IMR-90 (cell line): ENCODE results near the gene AREL1. TPM values are rescaled to one million over a fixed set of nuclear protein-coding genes. Genes with fewer than 3 reads are reported as not detected.

Source experiments
- ATAC-seq: fragments of 200-7000 bp; cut with Tn5 transposase; 2 replicates; pipeline ENCODE4 v1.9.1; 2020; ENCODE audit warnings: low read depth, mild to moderate bottlenecking, moderate library complexity
- BruUV-seq: library from RNA; stranded (reverse); fragments of 400-500 nt; replicated peaks from 2 replicates; lab custom pipeline; 2021; lab: Mats Ljungman, UMichigan
- CTCF ChIA-PET: fragments of 300-600 bp; formaldehyde crosslinking; extraction: SDS; loops from one replicate; lab custom pipeline; 2021; ENCODE audit warnings: antibody characterized with exemption; lab: Yijun Ruan, JAX
- POLR2A ChIA-PET: fragments of 300-600 bp; sonication (Branson Sonifier 250); formaldehyde crosslinking; loops from one replicate; lab custom pipeline; 2022; ENCODE audit warnings: antibody characterized with exemption; ENCODE audit not compliant: unreplicated experiment; lab: Charles Lee
- DNase-seq: peaks from one replicate; pipeline ENCODE4 v3.0.0; 2013
- H2AFZ ChIP-seq: replicated peaks from 2 replicates; pipeline ENCODE3; 2013; ENCODE audit warnings: low read length, mild to moderate bottlenecking; ENCODE audit not compliant: poor library complexity
- H2AK5ac ChIP-seq: 2 replicates; pipeline ENCODE4 v1.6.1; 2013; ENCODE audit warnings: low read depth, low read length, inconsistent platforms
- H2AK9ac ChIP-seq: replicated peaks from 2 replicates; pipeline ENCODE3; 2013; ENCODE audit warnings: mild to moderate bottlenecking, low read depth, low read length, moderate library complexity; ENCODE audit not compliant: poor library complexity
- H2BK120ac ChIP-seq: 2 replicates; pipeline ENCODE4 v1.6.1; 2013; ENCODE audit warnings: low read depth, low read length, inconsistent platforms
- H2BK15ac ChIP-seq: 3 replicates; pipeline ENCODE4 v1.6.1; 2013; ENCODE audit warnings: low read depth, low read length, inconsistent platforms
- H2BK20ac ChIP-seq: 2 replicates; pipeline ENCODE4 v1.6.1; 2013; ENCODE audit warnings: low read depth, mild to moderate bottlenecking, inconsistent platforms, low read length, moderate library complexity
- H2BK5ac ChIP-seq: 2 replicates; pipeline ENCODE4 v1.6.1; 2013; ENCODE audit warnings: mild to moderate bottlenecking, low read depth, low read length, inconsistent platforms; ENCODE audit not compliant: poor library complexity, severe bottlenecking
- H3K14ac ChIP-seq: replicated peaks from 2 replicates; pipeline ENCODE4 v1.6.1; 2013; ENCODE audit warnings: low read depth, low read length, inconsistent platforms
- H3K18ac ChIP-seq: 2 replicates; pipeline ENCODE4 v1.6.1; 2013; ENCODE audit warnings: low read depth, low read length, control low read depth
- H3K23ac ChIP-seq: 2 replicates; pipeline ENCODE4 v1.6.1; 2013; ENCODE audit warnings: low read depth, low read length, inconsistent platforms
- H3K27ac ChIP-seq: 2 replicates; pipeline ENCODE4 v1.5.1; 2013; ENCODE audit warnings: mild to moderate bottlenecking, control low read depth, low read length; ENCODE audit not compliant: insufficient read depth
- H3K27me3 ChIP-seq: 2 replicates; pipeline ENCODE4 v1.6.1; 2013; ENCODE audit warnings: low read length; ENCODE audit not compliant: control insufficient read depth, insufficient read depth
- H3K36me3 ChIP-seq: 2 replicates; pipeline ENCODE4 v1.6.1; 2013; ENCODE audit warnings: low read length, mixed read lengths; ENCODE audit not compliant: control insufficient read depth, insufficient read depth
- H3K4ac ChIP-seq: 2 replicates; pipeline ENCODE4 v1.6.1; 2013; ENCODE audit warnings: low read depth, low read length, inconsistent platforms
- H3K4me1 ChIP-seq: 2 replicates; pipeline ENCODE4 v1.6.1; 2013; ENCODE audit warnings: low read length, mixed read lengths; ENCODE audit not compliant: control insufficient read depth, insufficient read depth
- H3K4me2 ChIP-seq: 2 replicates; pipeline ENCODE4 v1.6.1; 2013; ENCODE audit warnings: low read depth, mild to moderate bottlenecking, control low read depth, low read length, moderate library complexity
- H3K4me3 ChIP-seq: 2 replicates; pipeline ENCODE4 v1.5.1; 2013; ENCODE audit warnings: low read depth, mild to moderate bottlenecking, control low read depth, low read length, moderate library complexity; ENCODE audit not compliant: insufficient read depth
- H3K56ac ChIP-seq: 2 replicates; pipeline ENCODE4 v1.6.1; 2013; ENCODE audit warnings: low read length, inconsistent platforms; ENCODE audit not compliant: insufficient read depth; ENCODE audit errors: extremely low read depth
- H3K79me1 ChIP-seq, 2 experiments: 2 replicates each; pipeline ENCODE4 v1.6.1; 2013; ENCODE audit warnings: low read length in 2 of 2, inconsistent platforms in 1 of 2, low read depth in 1 of 2
- H3K9ac ChIP-seq: 2 replicates; pipeline ENCODE4 v1.6.1; 2013; ENCODE audit warnings: low read depth, low read length, control low read depth
- H3K9me1 ChIP-seq: 2 replicates; pipeline ENCODE4 v1.6.1; 2013; ENCODE audit warnings: low read length, inconsistent platforms; ENCODE audit not compliant: insufficient read depth
- H3K9me3 ChIP-seq: 2 replicates; pipeline ENCODE4 v1.6.1; 2013; ENCODE audit warnings: low read length; ENCODE audit not compliant: control insufficient read depth, insufficient read depth
- H4K20me1 ChIP-seq: 2 replicates; pipeline ENCODE4 v1.6.1; 2013; ENCODE audit warnings: low read length, inconsistent platforms; ENCODE audit not compliant: insufficient read depth
- H4K5ac ChIP-seq: 2 replicates; pipeline ENCODE4 v1.6.1; 2013; ENCODE audit warnings: mild to moderate bottlenecking, low read depth, low read length, control low read depth
- H4K8ac ChIP-seq, 2 experiments: 2 replicates each; pipeline ENCODE4 v1.6.1; 2013; ENCODE audit warnings: low read depth in 2 of 2, low read length in 2 of 2, control low read depth in 1 of 2, inconsistent platforms in 1 of 2
- H4K91ac ChIP-seq: 2 replicates; pipeline ENCODE4 v1.6.1; 2013; ENCODE audit warnings: low read depth, low read length, inconsistent platforms; ENCODE audit not compliant: insufficient read depth
- ELK1 ChIP-seq: fragments of 150-350 bp; IDR thresholded peaks from 2 replicates; pipeline ENCODE4 v1.6.1; 2016; ENCODE audit warnings: low read depth, mild to moderate bottlenecking, low read length, moderate library complexity, borderline replicate concordance
- WGBS, 2 experiments: methylation state at CpG; one replicate each; pipeline versions ENCODE4 v1.1.5 to v1.1.7; 2013; ENCODE audit warnings: missing lambda C conversion rate in 2 of 2; ENCODE audit not compliant: insufficient read length in 1 of 2; ENCODE audit errors: extremely low coverage in 2 of 2; 5-methylcytosine and 5-hydroxymethylcytosine counted together
- dilution Hi-C: fragments of 300-500 bp; cut with HindIII; formaldehyde crosslinking; loops from one replicate; pipeline ENCODE4 v1.14.3; 2018; ENCODE audit warnings: low sequenced_read_pairs; ENCODE audit not compliant: unreplicated experiment
- in situ Hi-C: fragments of 300-500 bp; cut with MboI; formaldehyde crosslinking; loops from 3 replicates; pipeline ENCODE4 v1.14.3; 2019; ENCODE audit warnings: low sequenced_read_pairs, inconsistent platforms, mixed read lengths
- intact Hi-C: fragments of 100-400 bp; cut with micrococcal nuclease; formaldehyde crosslinking; loops from 2 replicates; pipeline ENCODE4 v1.10.0; 2022
- polyA plus RNA-seq, 3 experiments: library from polyadenylated mRNA; depleted of rRNA; stranded (reverse); fragments of >200 nt; gene quantifications; 2 replicates each; pipeline ENCODE4 v1.2.3, GENCODE V29; 2012; ENCODE audit warnings: low replicate concordance in 1 of 3
- total RNA-seq: library from RNA; depleted of rRNA; stranded (reverse); fragments of >200 nt; gene quantifications from 2 replicates; pipeline ENCODE4 v1.2.3, GENCODE V29; 2012

The AREL1 gene
- total and polyA plus RNA-seq, 2 of the 4 experiments (the other 2 are of a cell fraction) = 30.0 to 39.3 TPM

GRCh38 chr14:74613211-74613914, 99.5 kb downstream of the AREL1 start:
- Histone ChIP-seq H2AK9ac (peak overlapping the region; percentile 52), H4K8ac (peak overlapping the region in 1 of 2 experiments; percentile 36; a peak in 3 of 4 replicates), H3K4me1 (peaks cover 27% of the 10 kb centered on the region), H3K27ac (no peak overlapping the region), H2BK20ac (peak overlapping the region; percentile 72), H3K79me1 (peaks cover 0 to 63% of the 10 kb centered on the region in 2 experiments; a peak in 2 of 4 replicates), H2BK15ac (peak overlapping the region; percentile 79; the same call in 2 of the 3 replicates), H3K9me3 (no peaks in the 10 kb centered on the region), H3K14ac (peak overlapping the region; percentile 31; the same call in 1 of the 2 replicates), H3K4me2 (no peak overlapping the region), H2BK5ac (peak overlapping the region; percentile 14), H3K9me1 (peaks cover 38% of the 10 kb centered on the region), H2AFZ (peak overlapping the region; percentile 18), H2AK5ac (peak overlapping the region; percentile 77), H3K27me3 (no peaks in the 10 kb centered on the region), H3K18ac (0 out of 2 replicates have a peak overlapping the region, but pooled peaks have one; percentile 3), H4K20me1 (peaks cover 11% of the 10 kb centered on the region; the same call in 1 of the 2 replicates), H3K4ac (peak overlapping the region; percentile 60), H3K56ac (no peak overlapping the region), H3K36me3 (no peaks in the 10 kb centered on the region), H4K5ac (peak overlapping the region; percentile 7; the same call in 1 of the 2 replicates), H3K9ac (no peak overlapping the region), H2BK120ac (peak overlapping the region; percentile 57), H3K4me3 (no peak overlapping the region), H4K91ac (peak overlapping the region; percentile 47), H3K23ac (peak overlapping the region; percentile 32; the same call in 1 of the 2 replicates)
- in situ Hi-C loops (no loop called here), intact Hi-C loops (no loop called here), dilution Hi-C loops (no loop called here)
- ChIA-PET POLR2A (interaction anchor here (0.5 to 1.0 kb wide), 2 partner anchors 40 to 52 kb away, joined by 3 read pairs; no protein-coding TSS in a partner anchor), CTCF (interaction anchor here (0.6 to 1.8 kb wide), 11 partner anchors 9 to 191 kb away, joined by 3 to 6 read pairs (median 3); no protein-coding TSS in a partner anchor)
- ATAC-seq = no peak
- WGBS, 2 experiments = no CpG with 5 or more reads among the region's 16 CpGs
- DNase-seq = no peak
- no peak for TF ChIP-seq ELK1
- no TSS peak for BruUV-seq
